COLO829 (cell line): ENCODE data around the gene CASP1.
"Not testable (repeated sequence)": the region's sequence is repeated elsewhere in the genome, so short reads cannot be mapped to it uniquely, and the experiment has no call there.

Source experiments
- DNase-seq: peaks from one replicate; pipeline ENCODE4 v3.0.0; 2012; ENCODE audit warnings: low spot score

Gene CASP1

DNA sequence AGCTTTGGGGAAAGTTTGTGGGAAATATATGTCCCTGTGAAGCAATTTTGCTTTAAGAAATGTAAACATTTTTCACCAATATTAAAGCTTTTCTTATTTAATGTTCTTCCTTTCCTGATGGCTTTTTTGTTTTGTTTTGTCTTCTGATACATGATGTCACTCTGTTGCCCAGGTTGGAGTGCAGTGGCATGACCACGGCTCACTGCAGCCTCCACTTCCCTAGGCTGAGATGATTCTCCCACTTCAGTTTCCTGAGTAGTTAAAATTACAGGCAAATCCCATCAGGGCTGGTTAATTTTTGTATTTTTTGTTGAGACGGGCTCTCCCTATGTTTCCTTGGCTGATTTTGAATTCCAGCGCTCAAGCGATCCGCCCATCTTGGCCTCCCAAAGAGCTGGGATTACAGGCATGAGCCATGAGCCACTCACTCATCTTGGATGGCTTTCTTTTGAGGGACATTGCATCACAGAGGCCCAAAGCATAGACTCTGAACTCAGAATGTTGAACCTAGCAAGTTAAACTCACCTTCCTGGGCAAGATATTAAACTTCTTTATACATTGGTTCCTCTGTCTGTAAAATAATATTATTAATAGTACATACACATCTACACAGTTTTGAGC lies 10.8 kb upstream of the CASP1 start:
- DNase-seq, result no peak

DNA sequence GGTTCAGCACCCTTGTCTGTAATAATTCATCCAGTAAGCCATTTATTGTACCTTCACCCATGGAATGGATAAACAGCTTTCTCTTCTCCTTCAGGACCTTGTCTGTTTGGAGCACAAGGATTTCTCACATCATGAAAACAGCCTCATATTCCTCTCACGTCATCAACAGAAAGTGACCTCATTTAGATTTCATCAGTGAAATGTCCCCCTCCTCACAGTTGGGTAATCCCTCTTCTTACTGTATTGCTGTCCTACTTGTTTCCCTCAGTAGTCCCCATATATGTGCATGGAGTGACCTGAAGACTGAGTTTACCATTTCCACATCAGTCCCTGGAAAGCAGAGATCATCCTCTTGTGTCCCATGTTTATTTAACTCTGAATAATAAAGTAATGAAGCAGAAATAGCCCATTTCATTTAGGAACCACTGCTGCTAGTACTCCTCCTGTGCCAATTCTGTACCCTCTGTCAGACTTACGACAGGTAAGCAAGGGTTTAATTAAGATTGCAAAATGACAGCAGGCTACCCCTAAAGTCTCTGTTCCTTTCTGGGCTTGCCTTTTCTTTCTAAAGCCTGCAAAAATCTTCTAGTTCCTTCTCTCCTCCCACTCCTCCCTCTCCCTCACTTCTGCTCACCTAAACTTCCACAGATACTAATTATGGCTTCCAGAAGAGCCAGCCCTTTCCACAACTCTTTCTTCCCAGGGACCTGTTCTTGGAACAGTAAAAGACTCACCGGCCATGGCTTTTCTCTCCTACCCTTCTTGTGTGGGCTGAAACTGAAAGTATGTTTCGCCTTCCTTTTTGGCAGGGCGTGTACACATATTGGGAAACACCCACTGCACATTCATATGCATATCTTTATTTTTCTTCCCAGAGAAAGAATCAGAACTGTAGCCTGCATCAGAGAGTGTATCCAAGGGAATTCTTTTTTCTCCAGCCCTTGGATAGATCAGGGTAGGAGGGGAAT lies 9.9 kb upstream of the CASP1 start, which contains the start of gene CARD16:
TSS of gene CARD16 (minus strand) at position 779 of the 968 bp plus-strand sequence. CDS start at position 741, 38 bp downstream.
- peak; percentile 17 for DNase-seq

DNA sequence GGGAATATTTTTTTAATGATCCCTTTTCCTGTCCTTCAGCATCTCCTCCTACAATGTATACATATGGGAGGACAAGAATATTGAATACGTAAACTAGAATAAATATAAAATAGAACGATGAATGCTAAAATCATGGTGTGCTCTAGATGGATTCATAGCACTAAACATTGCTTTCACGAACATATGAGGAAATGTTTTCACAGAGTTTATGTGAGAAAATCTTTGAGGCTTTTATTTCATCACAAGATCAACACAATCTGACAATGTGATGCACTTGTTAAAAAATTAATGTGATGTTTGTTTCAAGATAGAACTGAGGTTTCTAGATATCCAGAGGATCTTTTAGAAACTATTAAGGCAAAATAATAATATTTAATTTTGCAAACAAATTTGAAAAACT lies 7.2 kb upstream of the CASP1 start:
- no peak for DNase-seq

DNA sequence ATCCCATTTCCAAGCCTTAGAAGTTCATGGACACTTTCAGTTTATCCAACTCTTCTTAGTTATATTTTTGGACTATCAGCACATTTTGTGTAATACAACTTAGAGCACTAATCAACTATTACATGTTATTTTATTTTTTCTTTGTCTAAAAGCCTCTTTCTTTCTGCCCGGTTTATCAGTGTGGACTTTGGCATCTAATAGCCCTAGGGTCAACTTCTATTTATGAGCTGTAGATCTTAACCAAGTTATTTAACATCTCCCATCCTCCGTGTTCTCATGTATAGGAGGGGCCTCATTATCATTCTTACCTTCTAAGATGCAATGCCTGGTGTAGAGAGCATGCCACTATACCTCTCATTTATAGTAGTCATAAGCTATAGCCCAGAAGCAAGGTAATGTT lies 5.8 kb upstream of the CASP1 start:
- DNase-seq, result no peak

DNA sequence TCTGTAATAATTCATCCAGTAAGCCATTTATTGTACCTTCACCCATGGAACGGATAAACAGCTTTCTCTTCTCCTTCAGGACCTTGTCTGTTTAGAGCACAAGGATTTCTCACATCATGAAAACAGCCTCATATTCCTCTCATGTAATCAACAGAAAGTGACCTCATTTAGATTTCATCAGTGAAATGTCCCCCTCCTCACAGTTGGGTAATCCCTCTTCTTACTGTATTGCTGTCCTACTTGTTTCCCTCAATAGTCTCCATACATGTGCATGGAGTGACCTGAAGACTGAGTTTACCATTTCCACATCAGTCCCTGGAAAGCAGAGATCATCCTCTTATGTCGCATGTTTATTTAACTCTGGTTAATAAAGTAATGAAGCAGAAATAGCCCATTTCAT lies 556 bp downstream of the CASP1 start:
- not testable (repeated sequence) for DNase-seq

DNA sequence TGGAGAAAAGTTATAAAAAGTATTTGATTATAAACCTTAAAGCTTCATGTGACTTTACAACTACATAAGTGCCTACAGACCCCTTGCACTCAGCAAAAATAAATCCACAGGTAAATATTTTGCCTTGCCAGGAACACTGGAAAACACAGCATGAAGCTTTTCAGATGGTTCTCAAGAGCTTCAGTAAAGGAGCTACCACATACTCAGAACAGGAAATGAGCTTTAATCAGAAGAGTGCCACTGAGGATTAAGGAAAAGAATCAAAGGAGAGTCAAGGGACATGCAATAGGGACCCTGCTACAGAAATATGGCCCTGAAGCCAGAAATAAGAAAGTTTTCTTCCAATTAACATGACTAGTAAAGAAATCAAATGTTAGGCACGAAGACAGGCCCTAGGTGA lies 1.2 kb downstream of the CASP1 start:
- DNase-seq, result no peak

DNA sequence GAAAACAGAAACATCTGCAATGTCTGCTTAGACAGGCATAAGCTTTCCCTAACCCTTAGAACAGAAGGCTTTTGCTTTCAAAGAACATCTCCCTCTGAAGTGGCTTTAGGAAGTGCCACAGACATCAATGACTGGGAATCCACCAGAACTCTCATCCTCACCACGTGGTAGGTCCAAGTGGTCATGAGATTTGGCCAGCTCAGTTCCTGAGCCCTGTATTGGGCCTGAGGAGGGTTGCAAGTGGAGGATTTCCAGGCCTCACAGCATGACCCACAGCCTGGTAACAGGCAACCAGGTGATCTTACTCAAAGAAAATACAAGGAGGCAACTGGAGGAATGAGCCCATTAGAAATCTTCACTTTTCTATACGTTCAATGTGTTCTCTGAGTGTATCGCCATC lies 1.6 kb downstream of the CASP1 start:
- no peak for DNase-seq

DNA sequence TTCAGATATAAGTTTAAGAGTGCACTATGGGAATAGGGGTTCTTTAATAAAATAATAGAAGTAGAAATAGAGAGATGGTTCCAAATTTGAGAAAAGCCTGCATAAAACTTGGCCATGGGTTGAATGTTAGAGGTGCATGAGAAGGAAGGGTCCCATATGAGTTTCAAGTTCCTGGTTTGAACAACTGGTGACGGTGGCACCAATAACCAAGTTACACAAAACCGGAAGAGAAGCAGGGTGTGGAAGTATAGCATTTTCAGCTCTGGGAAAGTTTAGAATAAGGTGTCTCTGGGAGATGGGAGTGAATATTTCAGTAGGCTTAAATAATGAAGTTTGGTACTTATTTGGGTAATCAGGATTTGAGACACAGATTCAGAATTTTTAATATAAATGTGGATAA lies 2.4 kb downstream of the CASP1 start:
- no peak for DNase-seq

DNA sequence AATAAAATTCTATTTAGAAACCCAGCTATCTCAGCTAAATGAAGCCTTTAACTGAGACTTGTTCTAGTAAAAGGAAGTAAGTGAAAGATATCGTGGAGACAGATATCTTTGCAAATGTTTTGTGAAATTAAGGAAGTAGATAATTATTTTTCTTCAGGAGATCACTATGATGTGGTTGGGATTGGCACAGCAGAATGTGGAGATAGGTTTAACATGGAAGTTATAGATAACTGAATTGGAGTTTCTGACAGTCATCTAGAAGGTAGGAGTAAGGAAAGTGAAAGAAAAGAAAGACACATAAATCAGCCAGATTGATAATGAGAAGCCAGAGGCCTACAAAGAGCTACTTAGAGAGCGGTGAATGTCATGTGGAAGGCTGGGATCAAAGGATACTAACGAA lies 7.3 kb downstream of the CASP1 start:
- DNase-seq, result no peak

DNA sequence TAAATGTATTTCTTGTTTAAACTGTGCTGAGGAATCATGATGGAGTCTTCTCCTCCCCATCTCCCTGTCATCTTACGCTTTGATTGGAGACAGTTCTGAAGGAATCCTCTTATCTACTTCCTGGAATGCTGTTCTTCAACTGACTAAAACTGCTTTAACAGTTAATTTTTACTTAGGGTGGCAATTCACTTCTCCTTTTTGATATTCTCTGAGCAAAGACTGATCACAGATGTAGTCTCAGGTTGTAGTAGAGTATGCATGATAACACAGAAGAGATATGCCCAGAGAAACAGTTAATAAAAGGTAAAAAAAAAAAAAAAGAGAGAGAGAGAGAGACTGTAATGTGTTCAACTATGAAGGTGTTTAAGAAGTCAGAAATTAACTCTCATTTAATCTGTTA lies 10.6 kb downstream of the CASP1 start:
- no peak for DNase-seq

DNA sequence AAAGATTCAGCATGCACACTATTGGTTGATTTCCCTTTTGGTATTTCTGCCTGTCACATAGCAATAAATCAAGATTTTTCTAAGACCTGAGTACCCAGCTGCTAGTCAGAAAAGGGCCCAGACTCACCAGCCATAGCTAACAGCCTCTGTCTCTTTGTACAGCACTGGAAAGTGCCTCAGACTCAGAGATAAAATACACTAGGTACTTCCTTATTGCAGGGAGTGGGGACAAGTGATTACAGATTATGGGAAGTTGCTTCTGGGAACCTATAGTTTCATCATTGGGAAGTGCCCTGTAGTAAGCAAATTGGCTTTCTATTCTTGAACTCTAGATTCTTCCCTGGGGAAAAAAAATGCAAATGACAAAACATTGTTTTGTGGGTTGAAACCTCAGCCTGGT lies 11.9 kb downstream of the CASP1 start, which contains the start of gene CASP5:
TSS of gene CASP5 (minus strand) at position 166 of the 400 bp plus-strand sequence. CDS start at position 134, 32 bp downstream.
- no peak for DNase-seq

DNA sequence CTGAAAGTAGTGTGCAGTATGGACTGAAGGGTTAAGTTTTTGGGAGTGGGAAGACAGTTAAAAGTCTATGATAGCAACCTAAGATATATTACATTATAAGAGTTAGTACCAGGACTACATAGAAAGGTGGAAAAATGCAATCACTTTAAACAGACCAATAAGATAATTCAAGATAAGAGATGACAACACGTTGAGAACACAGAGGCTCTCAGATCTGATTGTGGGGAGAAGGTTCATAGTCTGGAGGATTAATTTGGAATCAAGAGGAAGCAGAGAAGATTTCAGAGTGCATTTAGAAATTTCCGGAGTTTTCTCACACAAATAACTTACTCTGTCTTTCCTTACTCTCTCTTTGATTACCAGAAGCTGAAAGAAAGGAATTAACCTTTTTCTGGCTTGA lies 12.4 kb downstream of the CASP1 start:
- no peak for DNase-seq

DNA sequence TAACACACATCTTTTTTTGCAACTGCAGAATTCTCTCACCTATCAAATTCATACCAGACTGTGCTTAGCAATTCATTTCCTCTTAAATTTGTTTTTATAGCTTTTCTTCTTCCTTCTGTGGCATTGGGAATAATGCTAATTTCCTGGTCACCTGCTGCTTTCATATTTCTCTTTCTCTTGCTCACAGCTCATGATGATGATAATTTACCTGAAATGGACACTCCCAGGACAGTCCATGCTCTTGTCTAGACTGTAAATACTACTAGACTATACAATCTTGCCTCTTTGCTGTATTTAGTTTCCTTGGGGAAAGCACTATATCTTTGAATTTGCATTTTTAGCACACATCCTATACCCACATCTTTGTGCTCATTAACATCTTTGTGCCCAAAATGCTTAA lies 27.5 kb downstream of the CASP1 start:
- no peak for DNase-seq

DNA sequence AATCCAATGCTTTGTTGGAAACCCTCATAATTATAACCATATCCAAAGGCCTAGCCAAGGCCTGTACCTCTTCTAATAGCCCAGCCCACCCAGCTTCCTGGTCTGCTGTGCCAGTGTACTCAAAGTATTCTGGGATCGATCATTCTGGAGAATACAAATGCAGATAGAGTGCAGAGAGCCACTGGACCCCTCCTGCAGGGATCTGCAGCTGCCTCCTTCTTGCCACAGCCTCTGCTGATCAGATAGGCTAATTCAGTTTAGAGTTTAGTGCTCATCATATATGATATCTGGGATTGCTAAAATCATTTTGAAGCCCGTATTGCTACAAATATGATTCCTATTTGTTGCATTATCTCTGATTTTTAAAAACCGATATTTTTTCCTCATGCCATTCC lies 29.5 kb downstream of the CASP1 start:
- DNase-seq, result no peak

DNA sequence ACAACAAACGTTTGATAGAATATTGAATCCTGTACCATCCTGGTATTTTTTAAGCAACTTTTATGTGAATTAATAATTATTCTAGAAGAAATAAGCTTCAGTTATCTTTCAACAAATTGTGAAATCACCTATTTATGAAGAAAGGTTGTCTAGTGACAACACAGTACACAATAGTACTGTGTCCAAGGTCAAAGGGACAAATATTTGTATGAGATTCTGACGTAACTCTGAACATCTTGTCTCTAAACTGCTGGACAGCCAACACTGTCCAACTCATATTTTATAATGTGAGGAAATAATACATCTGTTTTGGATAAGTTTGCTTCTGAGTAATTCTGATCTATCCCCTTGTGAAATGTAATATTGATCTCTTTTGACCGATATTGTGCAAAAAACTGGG lies 30.9 kb downstream of the CASP1 start:
- DNase-seq, result no peak

DNA sequence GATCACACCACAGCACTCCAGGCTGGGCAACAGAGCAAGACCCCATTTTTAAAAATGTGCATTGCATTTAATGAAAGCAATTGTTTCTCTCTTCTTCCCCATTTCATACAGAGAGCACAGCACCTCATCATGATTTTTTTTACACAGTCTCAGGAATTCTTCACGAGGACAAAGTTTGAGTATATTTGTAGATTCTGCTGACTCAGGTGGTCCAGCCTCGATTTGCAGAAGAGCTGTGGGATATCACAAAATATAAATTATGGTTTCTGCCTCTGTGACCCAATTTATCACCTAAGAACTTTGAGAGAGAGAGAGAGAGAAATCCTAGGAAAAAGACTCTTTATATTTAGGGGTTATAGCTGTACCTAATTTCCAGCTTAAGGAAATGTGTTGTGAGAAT lies 31.8 kb downstream of the CASP1 start:
- no peak for DNase-seq

DNA sequence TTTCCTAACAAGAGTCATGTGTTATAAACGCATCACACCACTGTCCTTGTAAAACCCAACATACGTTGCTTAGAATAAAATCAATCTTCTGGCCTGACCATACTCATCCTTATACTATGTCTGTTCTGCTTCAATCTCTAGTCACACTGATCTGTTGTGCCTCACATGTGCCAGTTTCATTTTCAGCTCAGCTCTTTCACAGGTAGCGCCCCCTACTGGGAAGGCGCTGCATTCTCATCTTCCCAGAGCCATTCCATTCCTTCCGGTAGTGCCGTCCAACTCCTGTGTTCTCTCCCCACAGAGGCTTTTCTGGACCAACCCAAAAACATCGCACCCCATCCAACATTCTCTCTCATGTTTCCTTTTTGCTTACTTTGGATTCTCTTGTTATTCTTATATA lies 34.1 kb downstream of the CASP1 start:
- no peak for DNase-seq

DNA sequence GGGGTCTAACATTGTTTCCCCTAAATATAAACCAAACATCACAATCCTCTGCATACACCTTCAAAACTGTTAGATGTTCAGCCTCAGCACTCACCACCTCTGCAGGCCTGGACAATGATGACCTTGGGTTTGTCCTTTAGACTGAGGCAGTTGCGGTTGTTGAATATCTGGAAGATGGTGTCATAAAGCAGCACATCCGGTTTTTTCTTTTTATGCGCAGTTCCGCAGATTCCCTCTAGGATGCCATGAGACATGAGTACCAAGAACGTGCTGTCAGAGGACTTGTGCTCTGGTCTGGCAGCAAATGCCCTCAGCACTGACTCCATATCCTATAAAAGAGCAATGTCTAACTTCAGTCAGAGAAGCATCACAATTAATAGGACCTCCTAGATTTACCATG lies 34.8 kb downstream of the CASP1 start:
- DNase-seq, result no peak

DNA sequence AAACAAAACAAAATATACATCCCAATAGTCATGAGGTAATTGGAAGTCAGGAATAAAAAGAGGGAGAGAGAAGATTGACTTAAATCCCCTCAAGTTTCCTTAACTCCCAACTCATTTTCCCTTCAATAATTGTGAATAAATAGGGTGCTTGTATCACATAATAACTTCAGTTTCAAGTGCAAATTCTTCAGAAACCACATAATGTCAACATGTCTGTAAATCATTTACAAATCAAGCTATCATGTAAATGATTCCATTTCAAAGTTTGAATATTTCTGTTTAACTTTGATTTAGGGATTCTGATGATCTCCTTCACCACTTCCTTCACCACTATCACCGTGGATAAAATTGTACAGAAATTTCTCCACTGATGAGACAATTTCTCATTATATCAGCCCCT lies 35.2 kb downstream of the CASP1 start:
- no peak for DNase-seq

DNA sequence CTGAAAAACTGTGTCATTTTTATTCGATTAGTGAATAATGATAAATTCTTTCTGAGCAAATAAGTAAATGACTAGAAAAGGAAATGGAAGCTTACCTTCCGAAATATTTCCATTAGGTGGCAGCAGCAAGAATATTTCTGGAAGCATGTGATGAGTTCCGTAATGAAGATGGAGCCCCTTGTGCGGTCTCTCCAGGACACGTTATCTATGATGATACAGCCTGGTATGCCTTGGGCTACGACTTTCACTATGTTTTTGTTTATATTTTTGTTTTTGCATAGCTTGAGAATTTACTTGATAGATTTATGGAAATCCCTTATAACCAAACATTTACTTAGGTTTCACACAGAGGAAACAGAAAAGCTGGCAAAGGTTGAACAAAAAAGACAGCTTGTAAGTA lies 37.7 kb downstream of the CASP1 start:
- DNase-seq, result no peak

DNA sequence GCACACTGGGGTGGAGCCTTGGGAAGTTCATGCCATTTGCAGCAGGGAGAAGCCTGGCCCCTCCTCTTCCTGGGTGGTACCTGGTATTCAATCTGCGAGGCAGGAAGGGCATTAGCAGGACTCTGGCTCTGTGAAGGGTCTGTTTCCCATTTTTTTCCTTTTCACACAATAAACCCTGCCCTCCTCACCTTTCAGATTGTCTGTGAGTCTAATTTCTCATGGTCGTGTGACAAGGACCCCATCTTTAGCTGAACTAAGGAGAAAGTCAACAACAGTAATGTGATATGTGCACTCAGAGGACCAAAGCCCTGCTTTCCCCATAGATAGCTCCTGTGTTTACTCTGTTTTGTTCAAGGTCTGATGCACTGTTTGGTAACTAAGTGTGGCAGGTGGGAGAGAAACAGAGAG lies 39.9 kb downstream of the CASP1 start:
- no peak for DNase-seq

DNA sequence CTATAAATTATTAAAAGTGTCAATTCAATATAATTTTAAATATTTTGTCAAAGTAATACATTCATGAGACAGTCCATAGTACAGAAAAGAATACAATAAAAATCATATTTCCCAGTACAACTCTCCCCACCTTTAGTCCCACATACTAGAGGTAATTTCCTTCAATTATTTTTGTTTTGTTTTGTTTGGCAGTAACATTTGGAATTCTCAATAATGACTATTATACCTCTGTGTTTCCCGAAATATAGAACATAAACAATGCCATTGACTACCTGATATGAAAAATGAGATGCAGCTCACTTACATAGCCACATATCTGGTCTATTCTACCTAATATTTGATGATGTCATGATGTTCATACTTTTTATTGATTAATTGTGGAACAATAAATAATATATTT lies 42.2 kb downstream of the CASP1 start:
- DNase-seq, result no peak

DNA sequence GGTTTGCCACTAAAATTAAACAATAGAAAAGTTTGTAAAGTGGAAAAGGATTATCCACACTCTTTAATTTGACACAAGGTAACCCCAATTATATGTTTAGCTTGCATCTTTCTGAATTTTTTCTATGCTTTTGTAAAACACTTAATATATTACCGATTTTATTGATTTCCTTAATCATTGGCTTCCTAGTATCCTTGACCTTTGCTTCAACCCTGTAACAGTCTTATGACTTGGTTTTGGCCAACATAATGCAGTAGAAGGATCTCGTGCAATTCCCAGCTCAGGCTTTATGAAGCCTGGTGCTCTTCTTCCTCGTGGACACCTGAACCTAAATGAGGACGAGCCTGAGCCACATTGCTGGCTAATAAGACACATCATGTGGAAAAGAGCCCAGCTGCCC lies 43.0 kb downstream of the CASP1 start:
- no peak for DNase-seq
